Fibroblast of lung (primary cell): Measurements from ENCODE around the gene CHD6. TPM values are rescaled to one million over a fixed set of nuclear protein-coding genes. Genes with fewer than 3 reads are reported as not detected.
A peak's percentile ranks its signal among the peaks of the same experiment; 100 is the strongest.

Experiments
- DNase-seq, 2 donors: peaks; one replicate each; pipeline versions ENCODE4 v3.0.0 to v3.0.0-alpha.2; 2010; ENCODE audit warnings: low read depth in 2 of 2
- H2AFZ ChIP-seq: 2 replicates; pipeline ENCODE4 v1.5.1; 2012; ENCODE audit warnings: low read length, control low read depth, inconsistent platforms
- H3K27ac ChIP-seq: 2 replicates; pipeline ENCODE4 v1.5.1; 2011; ENCODE audit warnings: low read length, control low read depth; ENCODE audit not compliant: insufficient read depth
- H3K27me3 ChIP-seq: 2 replicates; pipeline ENCODE4 v1.5.1; 2011; ENCODE audit warnings: mild to moderate bottlenecking, low read length; ENCODE audit not compliant: control insufficient read depth, insufficient read depth
- H3K36me3 ChIP-seq: 2 replicates; pipeline ENCODE4 v1.5.1; 2011; ENCODE audit warnings: low read length; ENCODE audit not compliant: control insufficient read depth, insufficient read depth
- H3K4me1 ChIP-seq: 2 replicates; pipeline ENCODE4 v1.5.1; 2011; ENCODE audit warnings: low read length; ENCODE audit not compliant: control insufficient read depth, insufficient read depth; ENCODE audit errors: extremely low read depth
- H3K4me2 ChIP-seq: 2 replicates; pipeline ENCODE4 v1.5.1; 2011; ENCODE audit warnings: low read length, control low read depth; ENCODE audit not compliant: insufficient read depth; ENCODE audit errors: extremely low read depth
- H3K4me3 ChIP-seq, 4 experiments: fragments of 200-600 bp in 1 of 4; sonication (generic) in 1 of 4; replicated peaks in 1 of 4; 2 replicates each; pipeline ENCODE4 v1.5.1; 2011 to 2016; ENCODE audit warnings: low read length in 4 of 4, low read depth in 3 of 4, mild to moderate bottlenecking in 3 of 4, control low read depth in 2 of 4, inconsistent platforms in 1 of 4, mixed read lengths in 1 of 4; ENCODE audit not compliant: insufficient read depth in 1 of 4; ENCODE audit errors: control extremely low read depth in 1 of 4
- H3K79me2 ChIP-seq: 2 replicates; pipeline ENCODE4 v1.5.1; 2012; ENCODE audit warnings: mild to moderate bottlenecking, low read length, inconsistent platforms; ENCODE audit not compliant: control insufficient read depth, insufficient read depth
- H3K9ac ChIP-seq: 2 replicates; pipeline ENCODE4 v1.5.1; 2011; ENCODE audit warnings: mild to moderate bottlenecking, low read length, control low read depth; ENCODE audit not compliant: insufficient read depth
- H3K9me3 ChIP-seq: 2 replicates; pipeline ENCODE4 v1.5.1; 2012; ENCODE audit warnings: low read depth, low read length; ENCODE audit not compliant: control insufficient read depth, insufficient read depth
- H4K20me1 ChIP-seq: 2 replicates; pipeline ENCODE4 v1.5.1; 2011; ENCODE audit warnings: low read length; ENCODE audit not compliant: control insufficient read depth, insufficient read depth; ENCODE audit errors: extremely low read depth
- EZH2 ChIP-seq: IDR thresholded peaks from 2 replicates; pipeline ENCODE4 v1.5.1; 2012; ENCODE audit warnings: low read length, control low read depth, mild to moderate bottlenecking; ENCODE audit errors: missing control alignments
- polyA plus RNA-seq, 2 donors: library from polyadenylated mRNA; depleted of rRNA in 1 of 2; stranded (reverse) in 1 of 2; unstranded in 1 of 2; fragments of >200 nt; gene quantifications; 2 replicates each; pipeline ENCODE4 v1.2.1, GENCODE V29; 2011 to 2012; ENCODE audit warnings: missing spikeins in 1 of 2
- total RNA-seq: library from RNA; depleted of rRNA; stranded (reverse); fragments of >200 nt; gene quantifications from 2 replicates; pipeline ENCODE4 v1.2.1, GENCODE V29; 2014
- TF ChIP-seq, protein P1 (sequence below), 2 donors: IDR thresholded peaks in 1 of 2; conservative IDR thresholded peaks in 1 of 2; 1 replicate in 1 of 2; 2 replicates in 1 of 2; pipeline ENCODE4 v1.5.1; 2011 to 2012; ENCODE audit warnings: low read length in 2 of 2, control low read depth in 1 of 2, inconsistent platforms in 1 of 2, low read depth in 1 of 2, mild to moderate bottlenecking in 1 of 2

CHD6 gene
- total and polyA plus RNA-seq, 2 donors (not counting 1 experiment from before 2014, with no cell fraction given), result 13.4 to 25.9 TPM

- no peak for TF ChIP-seq EZH2
- TF ChIP-seq, protein P1, sequence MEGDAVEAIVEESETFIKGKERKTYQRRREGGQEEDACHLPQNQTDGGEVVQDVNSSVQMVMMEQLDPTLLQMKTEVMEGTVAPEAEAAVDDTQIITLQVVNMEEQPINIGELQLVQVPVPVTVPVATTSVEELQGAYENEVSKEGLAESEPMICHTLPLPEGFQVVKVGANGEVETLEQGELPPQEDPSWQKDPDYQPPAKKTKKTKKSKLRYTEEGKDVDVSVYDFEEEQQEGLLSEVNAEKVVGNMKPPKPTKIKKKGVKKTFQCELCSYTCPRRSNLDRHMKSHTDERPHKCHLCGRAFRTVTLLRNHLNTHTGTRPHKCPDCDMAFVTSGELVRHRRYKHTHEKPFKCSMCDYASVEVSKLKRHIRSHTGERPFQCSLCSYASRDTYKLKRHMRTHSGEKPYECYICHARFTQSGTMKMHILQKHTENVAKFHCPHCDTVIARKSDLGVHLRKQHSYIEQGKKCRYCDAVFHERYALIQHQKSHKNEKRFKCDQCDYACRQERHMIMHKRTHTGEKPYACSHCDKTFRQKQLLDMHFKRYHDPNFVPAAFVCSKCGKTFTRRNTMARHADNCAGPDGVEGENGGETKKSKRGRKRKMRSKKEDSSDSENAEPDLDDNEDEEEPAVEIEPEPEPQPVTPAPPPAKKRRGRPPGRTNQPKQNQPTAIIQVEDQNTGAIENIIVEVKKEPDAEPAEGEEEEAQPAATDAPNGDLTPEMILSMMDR (conservative IDR thresholded peaks at IDR 0.05 in 1 of 2, IDR thresholded peaks at IDR 0.05 in 1 of 2; ENCODE audit: low read depth in 1 of 2, low read length in 2 of 2), result no peak
- H3K27me3 ChIP-seq, result no peaks in the 10 kb centered on the region
- DNase-seq, result no peak
- H3K9ac ChIP-seq, result no peak overlapping the region
- H3K4me1 ChIP-seq, result no peaks in the 10 kb centered on the region
- no peak overlapping the region for H3K4me2 ChIP-seq
- peaks cover 3% of the 10 kb centered on the region for H3K36me3 ChIP-seq
- no peaks in the 10 kb centered on the region for H4K20me1 ChIP-seq
- H3K4me3 ChIP-seq, result no peak overlapping the region
- no peaks in the 10 kb centered on the region for H3K79me2 ChIP-seq
- no peak overlapping the region for H3K27ac ChIP-seq
- H2AFZ ChIP-seq, result no peak overlapping the region
- no peaks in the 10 kb centered on the region for H3K9me3 ChIP-seq
Observed at GRCh38 chr20:41532935-41533334, 85.2 kb downstream of the CHD6 start.

- no peak overlapping the region for H3K4me2 ChIP-seq
- no peak overlapping the region for H2AFZ ChIP-seq
- no peaks in the 10 kb centered on the region for H3K9me3 ChIP-seq
- no peaks in the 10 kb centered on the region for H3K79me2 ChIP-seq
- H3K27ac ChIP-seq, result no peak overlapping the region
- no peaks in the 10 kb centered on the region for H3K4me1 ChIP-seq
- H3K36me3 ChIP-seq, result peaks cover 3% of the 10 kb centered on the region
- TF ChIP-seq, protein P1 (conservative IDR thresholded peaks at IDR 0.05 in 1 of 2, IDR thresholded peaks at IDR 0.05 in 1 of 2; ENCODE audit: low read depth in 1 of 2, low read length in 2 of 2), result no peak
- no peak for TF ChIP-seq EZH2
- H3K9ac ChIP-seq, result no peak overlapping the region
- no peak overlapping the region for H3K4me3 ChIP-seq
- no peaks in the 10 kb centered on the region for H3K27me3 ChIP-seq
- peak in 1 of 2 donors; percentile 30 for DNase-seq
- no peaks in the 10 kb centered on the region for H4K20me1 ChIP-seq
Observed at GRCh38 chr20:41531518-41532275, 86.5 kb downstream of the CHD6 start.

DNA sequence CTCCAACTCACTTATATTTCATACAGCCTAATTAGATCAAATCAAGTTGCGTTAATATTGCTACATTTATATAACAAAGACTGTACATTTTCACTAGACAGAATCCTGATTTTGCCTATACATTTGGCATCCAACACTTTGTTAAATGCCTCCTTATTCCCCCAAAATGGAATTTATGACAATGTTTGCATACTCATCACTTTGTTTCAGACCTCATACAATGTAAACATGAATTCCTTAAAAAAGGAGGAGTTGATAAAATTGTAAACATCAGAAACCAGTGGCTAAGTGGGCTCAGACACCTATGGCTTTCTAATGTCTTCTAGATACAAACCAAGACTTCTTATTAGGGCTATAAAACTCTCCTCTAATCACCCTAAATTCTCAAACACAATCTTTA is 87.3 kb downstream of the CHD6 start:
- Histone ChIP-seq H3K79me2 (no peaks in the 10 kb centered on the region), H3K36me3 (peaks cover 3% of the 10 kb centered on the region), H3K9ac (no peak overlapping the region), H3K27ac (no peak overlapping the region), H3K4me1 (no peaks in the 10 kb centered on the region), H3K27me3 (no peaks in the 10 kb centered on the region), H3K4me3 (no peak overlapping the region), H2AFZ (no peak overlapping the region), H3K4me2 (no peak overlapping the region), H4K20me1 (no peaks in the 10 kb centered on the region), H3K9me3 (no peaks in the 10 kb centered on the region)
- no peak for DNase-seq
- TF ChIP-seq EZH2, result no peak
- TF ChIP-seq, protein P1 (conservative IDR thresholded peaks at IDR 0.05 in 1 of 2, IDR thresholded peaks at IDR 0.05 in 1 of 2; ENCODE audit: low read depth in 1 of 2, low read length in 2 of 2), result no peak
